Esophagus squamous epithelium (tissue), 5 donors: ENCODE results near the gene MINDY4. TPM values are rescaled to one million over a fixed set of nuclear protein-coding genes. Genes with fewer than 3 reads are reported as not detected.

Experiments
- DNase-seq: peaks from one replicate; lab custom pipeline; 2025; lab: John Stamatoyannopoulos, UW
- H3K27ac ChIP-seq, 4 donors: fragments of 200-600 bp; sonication (generic); one replicate each; pipeline ENCODE4 v1.5.1; 2016 to 2019; ENCODE audit warnings: mild to moderate bottlenecking in 1 of 4
- H3K27me3 ChIP-seq, 4 donors: fragments of 200-600 bp; sonication (generic); 1 replicate in 3 of 4; 2 replicates in 1 of 4; pipeline versions ENCODE4 v1.5.1 to v1.6.0; 2017 to 2021; ENCODE audit warnings: antibody characterized with exemption in 1 of 4
- H3K36me3 ChIP-seq, 3 donors: fragments of 200-600 bp; sonication (generic); one replicate each; pipeline ENCODE4 v1.5.1; 2016 to 2019
- H3K4me1 ChIP-seq, 3 donors: fragments of 200-600 bp; sonication (generic); one replicate each; pipeline ENCODE4 v1.5.1; 2017 to 2019
- H3K4me3 ChIP-seq, 4 donors: fragments of 200-600 bp; sonication (generic); 1 replicate in 3 of 4; 2 replicates in 1 of 4; pipeline ENCODE4 v1.5.1; 2016 to 2019; ENCODE audit warnings: mild to moderate bottlenecking in 2 of 4, moderate library complexity in 1 of 4
- H3K9me3 ChIP-seq, 3 donors: fragments of 200-600 bp; sonication (generic); one replicate each; pipeline ENCODE4 v1.5.1; 2016 to 2019
- POLR2A ChIP-seq, 4 donors: fragments of 450-650 bp; IDR thresholded peaks; one replicate each; pipeline ENCODE4 v1.6.1; 2017; ENCODE audit warnings: antibody characterized with exemption in 4 of 4, mild to moderate bottlenecking in 4 of 4, moderate library complexity in 3 of 4
- WGBS, 2 donors: methylation state at CpG; one replicate each; pipeline ENCODE4 v1.1.5; 2018; 5-methylcytosine and 5-hydroxymethylcytosine counted together
- intact Hi-C: fragments of 100-400 bp; cut with DNase I; formaldehyde crosslinking; loops from one replicate; pipeline ENCODE4 v1.15.0; 2022
- total RNA-seq, 4 donors: library from RNA; depleted of rRNA; stranded (reverse); fragments of >200 nt; gene quantifications; one replicate each; pipeline ENCODE4 v1.1.0, GENCODE V29; 2016
- TF ChIP-seq, protein P1 (sequence below), 6 experiments: fragments of 450-650 bp in 4 of 6; fragments of 200-600 bp in 2 of 6; sonication (generic) in 2 of 6; IDR thresholded peaks; one replicate each; pipeline ENCODE4 v1.5.1; 2016 to 2019; ENCODE audit warnings: antibody characterized with exemption in 6 of 6, mild to moderate bottlenecking in 4 of 6, moderate library complexity in 4 of 6
- donor health status: DM: yes; HTN: yes; CAD: no.

The MINDY4 gene
- total RNA-seq, 4 donors from 2014 or later, result 2.5 to 6.3 (median 3.3) TPM

DNA sequence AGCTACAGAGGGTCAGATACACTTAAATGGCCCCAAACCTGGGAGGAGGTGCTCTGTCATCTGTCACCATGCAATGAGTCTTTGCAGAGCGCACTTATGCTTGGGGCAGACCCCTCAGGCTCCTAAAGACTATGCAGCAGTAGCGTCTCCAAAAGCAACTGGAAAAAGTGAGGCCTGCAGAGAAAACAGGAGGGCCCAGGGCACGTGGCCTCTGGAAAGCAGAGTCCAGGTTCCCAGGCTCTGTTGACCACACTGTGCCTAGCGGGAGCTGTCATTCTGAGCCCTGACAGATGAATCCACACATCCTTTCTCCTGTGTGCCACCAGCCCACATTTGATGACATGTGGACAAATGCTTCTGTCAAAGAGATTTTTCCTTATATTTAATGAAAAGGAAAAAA lies 66.4 kb downstream of the MINDY4 start:
- Histone ChIP-seq H3K9me3 (peaks cover 0 to 11% (median 7%) of the 10 kb centered on the region in 3 donors), H3K4me1 (peaks cover 0 to 4% (median 0%) of the 10 kb centered on the region in 3 donors), H3K27me3 (no peaks in the 10 kb centered on the region), H3K4me3 (no peak overlapping the region), H3K27ac (no peak overlapping the region), H3K36me3 (peaks cover 0 to 54% (median 0%) of the 10 kb centered on the region in 3 donors)
- WGBS, 2 donors, result 94 to 100% methylated on average over 2 to 4 of the region's 4 CpGs
- DNase-seq, result no peak
- TF ChIP-seq POLR2A (IDR thresholded peaks at IDR 0.05), result no peak
- TF ChIP-seq, protein P1, sequence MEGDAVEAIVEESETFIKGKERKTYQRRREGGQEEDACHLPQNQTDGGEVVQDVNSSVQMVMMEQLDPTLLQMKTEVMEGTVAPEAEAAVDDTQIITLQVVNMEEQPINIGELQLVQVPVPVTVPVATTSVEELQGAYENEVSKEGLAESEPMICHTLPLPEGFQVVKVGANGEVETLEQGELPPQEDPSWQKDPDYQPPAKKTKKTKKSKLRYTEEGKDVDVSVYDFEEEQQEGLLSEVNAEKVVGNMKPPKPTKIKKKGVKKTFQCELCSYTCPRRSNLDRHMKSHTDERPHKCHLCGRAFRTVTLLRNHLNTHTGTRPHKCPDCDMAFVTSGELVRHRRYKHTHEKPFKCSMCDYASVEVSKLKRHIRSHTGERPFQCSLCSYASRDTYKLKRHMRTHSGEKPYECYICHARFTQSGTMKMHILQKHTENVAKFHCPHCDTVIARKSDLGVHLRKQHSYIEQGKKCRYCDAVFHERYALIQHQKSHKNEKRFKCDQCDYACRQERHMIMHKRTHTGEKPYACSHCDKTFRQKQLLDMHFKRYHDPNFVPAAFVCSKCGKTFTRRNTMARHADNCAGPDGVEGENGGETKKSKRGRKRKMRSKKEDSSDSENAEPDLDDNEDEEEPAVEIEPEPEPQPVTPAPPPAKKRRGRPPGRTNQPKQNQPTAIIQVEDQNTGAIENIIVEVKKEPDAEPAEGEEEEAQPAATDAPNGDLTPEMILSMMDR (IDR thresholded peaks at IDR 0.05), result no peak
- intact Hi-C loops, result no loop called here

DNA sequence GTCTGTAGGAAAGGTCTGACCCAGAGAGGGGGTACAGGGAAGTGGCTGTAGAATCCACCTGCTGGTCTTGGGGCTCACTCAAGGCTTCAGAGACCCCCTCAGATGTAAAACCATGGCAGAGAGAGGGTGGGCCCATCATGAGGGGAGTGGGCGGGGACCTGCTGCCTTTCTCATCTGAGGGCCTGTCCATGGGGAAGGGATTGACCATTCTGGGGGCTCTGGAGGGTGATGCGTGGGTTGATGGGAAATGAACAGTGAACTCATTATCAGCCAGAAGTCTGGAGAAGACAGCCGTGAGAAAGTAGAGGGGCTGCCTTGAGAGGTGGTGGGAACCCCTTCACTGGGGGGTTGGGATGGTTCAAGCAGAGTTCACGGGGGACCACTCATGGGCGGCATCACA lies 66.8 kb downstream of the MINDY4 start:
- Histone ChIP-seq H3K27ac (no peak overlapping the region), H3K36me3 (peaks cover 0 to 54% (median 0%) of the 10 kb centered on the region in 3 donors), H3K9me3 (peaks cover 0 to 11% (median 7%) of the 10 kb centered on the region in 3 donors), H3K27me3 (no peaks in the 10 kb centered on the region), H3K4me3 (no peak overlapping the region), H3K4me1 (peaks cover 0 to 9% (median 2%) of the 10 kb centered on the region in 3 donors)
- DNase-seq, result no peak
- TF ChIP-seq POLR2A (IDR thresholded peaks at IDR 0.05), result no peak
- TF ChIP-seq, protein P1 (IDR thresholded peaks at IDR 0.05), result no peak
- intact Hi-C loops, result no loop called here
- 92 to 96% methylated on average over 5 of the region's 5 CpGs for WGBS, 2 donors

DNA sequence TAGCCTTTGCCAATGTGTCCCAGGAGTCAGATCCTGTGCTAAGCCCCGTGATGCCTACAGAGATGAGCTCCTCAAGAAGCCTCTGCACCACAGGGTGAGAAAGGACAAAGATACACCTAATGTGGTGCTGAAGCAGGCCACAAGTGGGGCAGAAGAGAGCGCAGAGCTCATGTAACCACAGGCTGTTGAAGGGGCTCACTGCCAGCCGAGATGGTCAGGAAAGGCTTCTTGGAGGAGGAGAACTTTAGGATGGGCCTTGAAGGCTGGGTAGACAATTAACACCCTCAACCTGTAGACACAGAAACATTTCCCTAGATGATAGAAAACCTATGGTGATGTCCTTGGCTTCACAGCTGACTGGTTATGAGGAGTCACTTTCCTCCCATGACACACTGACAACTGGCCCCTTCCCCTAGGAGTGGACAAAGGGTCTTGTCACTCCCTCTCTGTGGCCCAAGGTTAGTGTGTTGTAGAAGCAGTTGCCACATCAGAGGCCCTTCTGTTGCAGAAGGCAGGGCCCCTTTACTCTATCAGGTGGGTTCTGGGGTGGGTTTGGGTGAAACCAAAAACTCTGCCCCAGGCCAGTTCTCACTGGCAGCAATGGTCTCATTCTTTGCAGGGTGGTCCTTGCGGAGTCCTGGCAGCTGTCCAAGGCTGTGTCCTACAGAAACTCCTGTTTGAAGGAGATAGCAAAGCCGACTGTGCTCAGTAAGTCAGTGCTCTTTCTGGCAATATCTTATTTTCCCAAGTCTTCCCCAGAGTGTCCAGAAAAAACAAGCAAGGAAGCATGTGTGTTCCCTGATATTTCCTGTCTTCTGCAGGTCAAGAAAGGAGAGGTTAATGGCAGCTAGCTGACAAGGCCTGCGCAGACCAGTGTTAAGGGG lies 69.2 kb downstream of the MINDY4 start:
- TF ChIP-seq POLR2A (IDR thresholded peaks at IDR 0.05), result no peak
- TF ChIP-seq, protein P1 (IDR thresholded peaks at IDR 0.05), result no peak
- WGBS, 2 donors, result 87 to 88% methylated on average over 4 to 5 of the region's 6 CpGs
- intact Hi-C loops, result no loop called here
- H3K27ac ChIP-seq, result peak overlapping the region in 2 of 4 donors; percentile 0 to 36
- H3K4me1 ChIP-seq, result peaks cover 0 to 32% (median 9%) of the 10 kb centered on the region in 3 donors
- H3K27me3 ChIP-seq, result no peaks in the 10 kb centered on the region
- no peak overlapping the region for H3K4me3 ChIP-seq
- H3K36me3 ChIP-seq, result peaks cover 0 to 40% (median 0%) of the 10 kb centered on the region in 3 donors
- no peaks in the 10 kb centered on the region for H3K9me3 ChIP-seq
- no peak for DNase-seq

DNA sequence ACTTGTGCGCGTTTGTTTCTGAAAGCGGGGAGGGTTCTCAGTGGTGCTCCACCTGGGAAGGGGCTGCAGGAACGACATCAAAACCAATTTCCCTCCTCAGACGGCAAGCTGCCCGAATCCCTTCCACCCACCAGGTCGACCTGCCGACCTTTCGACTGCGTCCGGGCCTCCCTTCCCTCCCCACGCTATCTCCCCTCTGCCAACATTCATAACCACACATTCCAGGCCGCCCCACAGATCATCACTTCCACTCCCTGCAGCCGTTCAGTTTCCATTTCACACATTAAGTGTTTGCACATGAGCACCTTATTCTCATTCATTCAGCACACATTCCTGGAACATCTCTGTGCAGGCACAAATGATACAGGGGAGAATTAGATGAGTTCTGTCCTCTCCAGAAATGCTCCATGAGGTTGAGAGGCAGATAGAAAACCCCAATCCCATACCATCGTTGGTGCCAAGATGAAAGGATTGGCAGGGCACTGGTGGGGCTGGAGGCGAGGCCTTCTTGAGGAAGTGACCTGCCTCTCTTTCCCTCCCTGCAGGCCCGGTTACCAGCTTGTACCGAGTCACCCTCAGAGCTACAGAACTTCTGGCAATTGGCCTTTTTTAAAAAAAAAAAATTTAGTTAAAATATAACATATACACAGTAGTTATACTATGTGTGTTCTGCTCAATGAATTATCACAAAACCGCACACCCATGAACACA lies 70.0 kb downstream of the MINDY4 start:
- Histone ChIP-seq H3K27ac (peak overlapping the region in 2 of 4 donors; percentile 0 to 36), H3K36me3 (peaks cover 0 to 40% (median 0%) of the 10 kb centered on the region in 3 donors), H3K4me3 (no peak overlapping the region), H3K27me3 (no peaks in the 10 kb centered on the region), H3K4me1 (peaks cover 0 to 40% (median 17%) of the 10 kb centered on the region in 3 donors), H3K9me3 (no peaks in the 10 kb centered on the region)
- TF ChIP-seq POLR2A (IDR thresholded peaks at IDR 0.05), result no peak
- TF ChIP-seq, protein P1 (IDR thresholded peaks at IDR 0.05), result no peak
- intact Hi-C loops, result no loop called here
- 79 to 80% methylated on average over 16 to 19 of the region's 19 CpGs for WGBS, 2 donors
- no peak for DNase-seq
